Right cardiac atrium (tissue), 5 donors: ENCODE data around the gene CCDC197. TPM values are rescaled to one million over a fixed set of nuclear protein-coding genes. Genes with fewer than 3 reads are reported as not detected.

Experiments
- ATAC-seq, 2 donors: fragments of 200-7000 bp; cut with Tn5 transposase; one replicate each; pipeline versions ENCODE4 v1.8.0 to v1.9.1; 2020; ENCODE audit warnings: moderate library complexity in 2 of 2, mild to moderate bottlenecking in 1 of 2
- DNase-seq, 3 donors: peaks; one replicate each; pipeline ENCODE4 v3.0.0-alpha.2; 2020
- H3K27ac ChIP-seq: one replicate; pipeline ENCODE4 v1.5.1; 2013; ENCODE audit warnings: mild to moderate bottlenecking, low read length, control low read depth, moderate library complexity
- H3K27me3 ChIP-seq: one replicate; pipeline ENCODE4 v1.6.1; 2013; ENCODE audit not compliant: control insufficient read depth, insufficient read depth
- H3K4me1 ChIP-seq: one replicate; pipeline ENCODE4 v1.6.1; 2013; ENCODE audit warnings: low read length; ENCODE audit not compliant: control insufficient read depth, insufficient read depth
- H3K4me3 ChIP-seq: one replicate; pipeline ENCODE4 v1.5.1; 2013; ENCODE audit warnings: low read length, control low read depth
- H3K9me3 ChIP-seq: one replicate; pipeline ENCODE4 v1.6.1; 2013; ENCODE audit warnings: low read length; ENCODE audit not compliant: control insufficient read depth
- WGBS: extraction: QIAGEN DNeasy Blood & Tissue Kit; methylation state at CpG from one replicate; pipeline ENCODE4 v1.1.7; 2013; 5-methylcytosine and 5-hydroxymethylcytosine counted together
- intact Hi-C, 4 donors: fragments of 100-400 bp; cut with DNase I; formaldehyde crosslinking; loops; one replicate each; pipeline versions ENCODE4 v1.11.0 to v1.14.0; 2022 to 2023
- polyA plus RNA-seq: library from polyadenylated mRNA; stranded (reverse); fragments of 200-250 nt; gene quantifications from one replicate; pipeline ENCODE4 v1.2.3, GENCODE V29; 2013
- total RNA-seq, 4 donors: library from RNA; stranded (reverse); fragmentation: NEBNext Ultra II Directional; extraction: Animal tissue kit (Norgen Biotek cat#: 25700); gene quantifications; one replicate each; pipeline ENCODE4 v1.2.1, GENCODE V29; 2021
- donor health status: healthy with polysubstance abuse.
- donor health status: DM: no; HTN: yes; CAD: no.
- donor health status: DM: no; HTN: no; CAD: no.
- donor health status: DM: no; HTN: yes; CAD: no; lungs with severe emphysema.
- donor health status: DM: yes; HTN: yes; CAD: no.

The CCDC197 gene
- total and polyA plus RNA-seq, 5 donors: 0.44 to 0.45 TPM; not detected in 3

GRCh38 chr14:93991649-93992048 is 5.5 kb upstream of the CCDC197 start:
- intact Hi-C loops: no loop called here
- H3K9me3 ChIP-seq: no peaks in the 10 kb centered on the region
- WGBS: 89% methylated on average over 4 of the region's 4 CpGs

GRCh38 chr14:93993382-93993781 is 3.7 kb upstream of the CCDC197 start:
- no peak overlapping the region for H3K4me3 ChIP-seq
- WGBS: 68% methylated on average over 6 of the region's 6 CpGs
- intact Hi-C loops: no loop called here
- no peaks in the 10 kb centered on the region for H3K27me3 ChIP-seq
- H3K9me3 ChIP-seq: no peaks in the 10 kb centered on the region
- ATAC-seq: no peak
- no peak overlapping the region for H3K27ac ChIP-seq
- H3K4me1 ChIP-seq: peaks cover 5% of the 10 kb centered on the region
- DNase-seq: peak in 1 of 3 donors; percentile 22

More at GRCh38 chr14:93991649-93992048, 5.5 kb upstream of the CCDC197 start:
- no peaks in the 10 kb centered on the region for H3K27me3 ChIP-seq
- peaks cover 5% of the 10 kb centered on the region for H3K4me1 ChIP-seq
- no peak overlapping the region for H3K4me3 ChIP-seq
- DNase-seq: no peak
- no peak overlapping the region for H3K27ac ChIP-seq
- ATAC-seq: no peak

GRCh38 chr14:93994919-93995682 is 2.0 kb upstream of the CCDC197 start:
- DNase-seq (peak; percentile 51 to 75 (median 74)), ATAC-seq (peak in 1 of 2 donors; percentile 84)
- Histone ChIP-seq H3K27ac (peak overlapping the region; percentile 3), H3K4me1 (peaks cover 5% of the 10 kb centered on the region), H3K27me3 (no peaks in the 10 kb centered on the region), H3K4me3 (no peak overlapping the region), H3K9me3 (no peaks in the 10 kb centered on the region)
- intact Hi-C loops: no loop called here
- 51% methylated on average over 13 of the region's 13 CpGs for WGBS

- peaks cover 5% of the 10 kb centered on the region for H3K4me1 ChIP-seq
- H3K4me3 ChIP-seq: no peak overlapping the region
- DNase-seq (peak in 1 of 3 donors; percentile 61), ATAC-seq (no peak)
- no peaks in the 10 kb centered on the region for H3K9me3 ChIP-seq
- no peaks in the 10 kb centered on the region for H3K27me3 ChIP-seq
- no peak overlapping the region for H3K27ac ChIP-seq
- 53% methylated on average over 8 of the region's 8 CpGs for WGBS
- intact Hi-C loops: no loop called here
Observed at GRCh38 chr14:93996130-93996695, 888 bp upstream of the CCDC197 start.

GRCh38 chr14:93997916-93998870 is 1.1 kb downstream of the CCDC197 start:
- DNase-seq (peak in 1 of 3 donors; percentile 23), ATAC-seq (no peak)
- Histone ChIP-seq H3K9me3 (no peaks in the 10 kb centered on the region), H3K4me1 (peaks cover 5% of the 10 kb centered on the region), H3K27ac (no peak overlapping the region), H3K4me3 (no peak overlapping the region), H3K27me3 (no peaks in the 10 kb centered on the region)
- WGBS: 80% methylated on average over 17 of the region's 17 CpGs
- intact Hi-C loops: no loop called here

GRCh38 chr14:93998871-93999403 is 1.8 kb downstream of the CCDC197 start:
- H3K27ac ChIP-seq: no peak overlapping the region
- H3K27me3 ChIP-seq: no peaks in the 10 kb centered on the region
- peak in 1 of 3 donors; percentile 53 for DNase-seq
- H3K4me1 ChIP-seq: peaks cover 5% of the 10 kb centered on the region
- H3K4me3 ChIP-seq: no peak overlapping the region
- no peaks in the 10 kb centered on the region for H3K9me3 ChIP-seq
- intact Hi-C loops: no loop called here
- no peak for ATAC-seq
- 76% methylated on average over 7 of the region's 7 CpGs for WGBS

GRCh38 chr14:93999573-93999972 is 2.5 kb downstream of the CCDC197 start:
- H3K4me3 ChIP-seq: no peak overlapping the region
- ATAC-seq: no peak
- no peaks in the 10 kb centered on the region for H3K27me3 ChIP-seq
- DNase-seq: peak in 1 of 3 donors; percentile 17
- H3K27ac ChIP-seq: no peak overlapping the region
- H3K4me1 ChIP-seq: peaks cover 5% of the 10 kb centered on the region
- no peaks in the 10 kb centered on the region for H3K9me3 ChIP-seq
- intact Hi-C loops: no loop called here
- WGBS: 64% methylated on average over 8 of the region's 8 CpGs

GRCh38 chr14:94000267-94000666 is 3.2 kb downstream of the CCDC197 start:
- H3K9me3 ChIP-seq: no peaks in the 10 kb centered on the region
- intact Hi-C loops: loop anchor here in 3 of 4 donors (2.0 to 5.0 kb wide), 3 partner anchors 57 to 63 kb away; no protein-coding TSS in a partner anchor
- DNase-seq (peak in 1 of 3 donors; percentile 8), ATAC-seq (no peak)
- peaks cover 5% of the 10 kb centered on the region for H3K4me1 ChIP-seq
- H3K27ac ChIP-seq: no peak overlapping the region
- H3K4me3 ChIP-seq: no peak overlapping the region
- H3K27me3 ChIP-seq: no peaks in the 10 kb centered on the region
- 83% methylated on average over 6 of the region's 6 CpGs for WGBS

GRCh38 chr14:94001016-94001415 is 3.9 kb downstream of the CCDC197 start:
- H3K4me3 ChIP-seq: no peak overlapping the region
- no peaks in the 10 kb centered on the region for H3K9me3 ChIP-seq
- no peaks in the 10 kb centered on the region for H3K4me1 ChIP-seq
- no peak overlapping the region for H3K27ac ChIP-seq
- H3K27me3 ChIP-seq: no peaks in the 10 kb centered on the region
- 51% methylated on average over 13 of the region's 13 CpGs for WGBS
- DNase-seq: peak in 1 of 3 donors; percentile 37
- intact Hi-C loops: loop anchor here (1.0 to 5.0 kb wide), 4 partner anchors 58 to 64 kb away; no protein-coding TSS in a partner anchor
- ATAC-seq: peak in 1 of 2 donors; percentile 13

- intact Hi-C loops: loop anchor here (1.0 to 5.0 kb wide), 4 partner anchors 59 to 64 kb away; no protein-coding TSS in a partner anchor
- no peaks in the 10 kb centered on the region for H3K27me3 ChIP-seq
- no peak overlapping the region for H3K4me3 ChIP-seq
- DNase-seq (peak; percentile 42 to 74 (median 71)), ATAC-seq (peak; percentile 77 to 79)
- no peak overlapping the region for H3K27ac ChIP-seq
- H3K9me3 ChIP-seq: no peaks in the 10 kb centered on the region
- H3K4me1 ChIP-seq: no peaks in the 10 kb centered on the region
- WGBS: 43% methylated on average over 26 of the region's 26 CpGs
Observed at GRCh38 chr14:94001501-94002396, 4.6 kb downstream of the CCDC197 start.
